NCI-H1436 treated with DMSO at 0.1 percent for 48 hours (cell line): ENCODE data around the gene PIK3CD.

ENCODE experiments used
- DNase-seq: peaks from one replicate; lab custom pipeline; 2025; lab: John Stamatoyannopoulos, UW

PIK3CD gene

DNA sequence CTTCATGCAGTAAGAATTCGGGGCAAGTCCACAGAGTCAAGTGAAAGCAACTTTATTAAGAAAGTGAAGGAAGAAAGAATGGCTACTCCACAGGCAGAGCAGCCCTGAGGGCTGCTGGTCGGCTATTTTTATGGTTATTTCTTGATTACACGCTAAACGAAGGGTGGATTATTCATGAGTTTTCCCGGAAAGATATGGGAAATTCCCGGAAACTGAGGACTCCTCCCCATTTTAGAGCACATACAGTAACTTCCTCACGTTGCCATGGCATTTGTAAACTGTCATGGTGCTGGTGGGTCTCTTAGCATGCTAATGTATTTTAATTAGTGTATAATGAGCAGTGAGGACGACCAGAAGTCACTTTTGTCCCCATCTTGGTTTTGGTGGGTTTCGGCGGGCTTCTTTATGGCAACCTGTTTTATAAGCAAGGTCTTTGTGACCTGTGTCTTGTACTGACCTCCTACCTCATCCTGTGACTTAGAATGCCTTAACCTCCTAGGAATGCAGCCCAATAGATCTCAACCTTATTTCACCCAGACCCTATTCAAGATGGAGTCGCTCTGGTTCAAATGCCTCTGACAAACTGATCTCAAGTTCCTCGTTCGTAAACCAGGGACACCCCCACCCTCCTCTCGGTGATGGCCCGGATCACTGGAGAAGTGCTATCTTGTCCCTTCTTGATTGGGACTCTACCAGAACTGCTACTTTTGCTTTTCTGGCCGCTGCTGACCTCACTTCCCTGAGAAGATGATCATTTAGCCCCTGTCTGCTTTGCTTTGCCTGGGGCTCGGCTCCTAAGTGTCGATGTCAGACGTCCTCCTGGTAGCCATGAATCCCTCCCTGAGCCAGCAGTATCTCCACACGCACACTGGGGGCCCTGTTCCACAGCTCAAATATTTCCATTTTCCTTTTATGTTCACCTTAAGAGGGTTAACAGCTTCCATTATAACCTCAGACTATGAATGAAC, 123.5 kb downstream of the PIK3CD start:
- no peak for DNase-seq

DNA sequence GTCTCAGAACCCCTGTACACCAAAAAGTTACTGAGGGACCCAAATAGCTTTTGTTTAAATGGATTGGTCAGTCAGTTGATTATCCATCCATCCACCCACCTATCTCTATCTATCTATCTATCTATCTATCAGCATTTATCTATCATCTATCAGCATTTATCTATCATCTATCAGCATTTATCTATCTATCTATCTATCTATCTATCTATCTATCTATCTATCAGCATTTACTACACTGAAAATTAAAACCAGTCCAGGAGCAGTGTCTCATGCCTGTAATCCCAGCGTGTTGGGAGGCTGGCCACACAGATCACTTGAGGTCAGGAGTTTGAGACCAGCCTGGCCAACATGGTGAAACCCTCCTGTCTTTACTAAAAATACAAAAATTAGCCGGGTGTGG, 125.2 kb downstream of the PIK3CD start:
- DNase-seq, result no peak
